Measurements from ENCODE around the gene DGKI. TPM values are rescaled to one million over a fixed set of nuclear protein-coding genes. Genes with fewer than 3 reads are reported as not detected.

Gene DGKI
- total RNA-seq, 1 experiment from 2014 or later: not detected

- TF ChIP-seq REST (IDR thresholded peaks at IDR 0.05; ENCODE audit: insufficient read depth in 1 of 2, low read depth in 2 of 2, low read length in 1 of 2) (no peak), POLR2AphosphoS5 (IDR thresholded peaks at IDR 0.05; ENCODE audit: low read depth, low read length) (no peak), SIN3A (IDR thresholded peaks at IDR 0.05; ENCODE audit: borderline replicate concordance, insufficient read depth, low read depth, low read length) (no peak), CTCF (IDR thresholded peaks at IDR 0.05) (no peak), TCF7L2 (IDR thresholded peaks at IDR 0.05; ENCODE audit: low read depth, low read length) (no peak)
- no TSS peak for BruUV-seq (replicated peaks)
- ChIA-PET CTCF (no interaction called here), POLR2A (no interaction called here)
- intact Hi-C loops (cut with micrococcal nuclease; ENCODE audit: unreplicated experiment): no loop called here
- no peak for ATAC-seq
- no peak overlapping the region for H3K27ac ChIP-seq (ENCODE audit: low read length)
- H3K4me3 ChIP-seq (ENCODE audit: low read depth in 2 of 2, low read length in 2 of 2): no peak overlapping the region
- in situ Hi-C loops (cut with HindIII; ENCODE audit: low pct_unique_long_range_greater_than_20kb, low sequenced_read_pairs): no loop called here
- no peak for DNase-seq (ENCODE audit: low read depth, low spot score)
- no peaks in the 10 kb centered on the region for H3K9me3 ChIP-seq (ENCODE audit: control insufficient read depth, insufficient read depth, low read depth, low read length)
- no peaks in the 10 kb centered on the region for H3K36me3 ChIP-seq (ENCODE audit: control insufficient read depth, insufficient read depth, low read length)
- H3K27me3 ChIP-seq (ENCODE audit: control insufficient read depth, insufficient read depth, low read length): no peaks in the 10 kb centered on the region
- no peaks in the 10 kb centered on the region for H3K4me1 ChIP-seq (ENCODE audit: control insufficient read depth, insufficient read depth, low read length)
Observed at GRCh38 chr7:137564677-137565076, 282.1 kb downstream of the DGKI start.

- DNase-seq (ENCODE audit: low read depth, low spot score): no peak
- Histone ChIP-seq H3K36me3 (ENCODE audit: control insufficient read depth, insufficient read depth, low read length) (no peaks in the 10 kb centered on the region), H3K27ac (ENCODE audit: low read length) (no peak overlapping the region), H3K9me3 (ENCODE audit: control insufficient read depth, insufficient read depth, low read depth, low read length) (no peaks in the 10 kb centered on the region), H3K4me3 (ENCODE audit: low read depth in 2 of 2, low read length in 2 of 2) (no peak overlapping the region), H3K4me1 (ENCODE audit: control insufficient read depth, insufficient read depth, low read length) (no peaks in the 10 kb centered on the region), H3K27me3 (ENCODE audit: control insufficient read depth, insufficient read depth, low read length) (no peaks in the 10 kb centered on the region)
- in situ Hi-C loops (cut with HindIII; ENCODE audit: low pct_unique_long_range_greater_than_20kb, low sequenced_read_pairs): no loop called here
- intact Hi-C loops (cut with micrococcal nuclease; ENCODE audit: unreplicated experiment): no loop called here
- ChIA-PET POLR2A (no interaction called here), CTCF (no interaction called here)
- no peak for ATAC-seq
- BruUV-seq (replicated peaks): no TSS peak
- no peak for TF ChIP-seq REST (IDR thresholded peaks at IDR 0.05; ENCODE audit: insufficient read depth in 1 of 2, low read depth in 2 of 2, low read length in 1 of 2)
- TF ChIP-seq POLR2AphosphoS5 (IDR thresholded peaks at IDR 0.05; ENCODE audit: low read depth, low read length): no peak
- TF ChIP-seq TCF7L2 (IDR thresholded peaks at IDR 0.05; ENCODE audit: low read depth, low read length): no peak
- no peak for TF ChIP-seq CTCF (IDR thresholded peaks at IDR 0.05)
- no peak for TF ChIP-seq SIN3A (IDR thresholded peaks at IDR 0.05; ENCODE audit: borderline replicate concordance, insufficient read depth, low read depth, low read length)
Observed at GRCh38 chr7:137563981-137564380, 282.8 kb downstream of the DGKI start.
